Stomach (tissue), 9 donors: ENCODE measurements around the gene SEC62. TPM values are rescaled to one million over a fixed set of nuclear protein-coding genes. Genes with fewer than 3 reads are reported as not detected.

Source experiments
- DNase-seq, 2 donors: peaks; one replicate each; pipeline versions ENCODE4 v3.0.0 to v3.0.0-alpha.2; 2013 to 2019
- H3K27ac ChIP-seq, 5 donors: fragments of 200-600 bp in 4 of 5; sonication (generic) in 4 of 5; one replicate each; pipeline ENCODE4 v1.5.1; 2013 to 2019; ENCODE audit warnings: mild to moderate bottlenecking in 1 of 5, moderate library complexity in 1 of 5
- H3K27me3 ChIP-seq, 3 donors: fragments of 200-600 bp; sonication (generic); one replicate each; pipeline ENCODE4 v1.5.1; 2017 to 2019; ENCODE audit warnings: mixed run types in 1 of 3
- H3K36me3 ChIP-seq, 4 donors: fragments of 200-600 bp; sonication (generic); 1 replicate in 3 of 4; 2 replicates in 1 of 4; pipeline ENCODE4 v1.5.1; 2016 to 2019
- H3K4me1 ChIP-seq, 4 donors: fragments of 200-600 bp; sonication (generic); one replicate each; pipeline ENCODE4 v1.5.1; 2016 to 2019
- H3K4me3 ChIP-seq, 4 donors: fragments of 200-600 bp; sonication (generic) in 3 of 4; one replicate each; pipeline ENCODE4 v1.5.1; 2016 to 2019; ENCODE audit warnings: mild to moderate bottlenecking in 1 of 4
- H3K9me3 ChIP-seq, 4 donors: fragments of 200-600 bp; sonication (generic); one replicate each; pipeline ENCODE4 v1.5.1; 2016 to 2019
- EP300 ChIP-seq: sonication (generic); formaldehyde crosslinking; IDR thresholded peaks from one replicate; pipeline ENCODE4 v1.6.1; 2017; ENCODE audit warnings: antibody characterized with exemption
- POLR2A ChIP-seq, 4 donors: fragments of 450-650 bp; IDR thresholded peaks; one replicate each; pipeline ENCODE4 v1.6.1; 2016; ENCODE audit warnings: antibody characterized with exemption in 4 of 4, control low read depth in 2 of 4, mild to moderate bottlenecking in 1 of 4, moderate library complexity in 1 of 4
- POLR2AphosphoS5 ChIP-seq, 3 donors: sonication (generic); formaldehyde crosslinking; IDR thresholded peaks; one replicate each; pipeline ENCODE4 v1.6.1; 2016; ENCODE audit warnings: antibody characterized with exemption in 3 of 3
- WGBS, 5 donors: extraction: QIAGEN DNeasy Blood & Tissue Kit in 3 of 5; methylation state at CpG; one replicate each; pipeline versions ENCODE4 v1.1.5 to v1.1.7; 2013 to 2018; 5-methylcytosine and 5-hydroxymethylcytosine counted together
- intact Hi-C: fragments of 100-400 bp; cut with DNase I; formaldehyde crosslinking; loops from one replicate; pipeline ENCODE4 v1.15.1; 2023; ENCODE audit warnings: low total_unique reads
- polyA plus RNA-seq, 3 donors: library from polyadenylated mRNA; stranded (reverse); fragments of 200-250 nt; gene quantifications; one replicate each; pipeline ENCODE4 v1.2.3, GENCODE V29; 2013
- total RNA-seq, 5 donors: library from RNA; depleted of rRNA; stranded (reverse); fragments of >200 nt; gene quantifications; one replicate each; pipeline versions ENCODE4 v1.1.0 to v1.2.3, GENCODE V29; 2014 to 2016
- TF ChIP-seq, protein P1 (sequence below), 7 experiments: fragments of 450-650 bp in 4 of 7; fragments of 200-600 bp in 3 of 7; sonication (generic) in 3 of 7; IDR thresholded peaks; one replicate each; pipeline ENCODE4 v1.5.1; 2016 to 2019; ENCODE audit warnings: antibody characterized with exemption in 7 of 7, control low read depth in 2 of 7, mild to moderate bottlenecking in 1 of 7
- donor health status: healthy with polysubstance abuse.
- donor health status: Bipolar disorder and iron deficiency.
- donor health status: healthy.

Gene SEC62
- total and polyA plus RNA-seq, 8 donors = 12.1 to 239 (median 51.1) TPM

DNA sequence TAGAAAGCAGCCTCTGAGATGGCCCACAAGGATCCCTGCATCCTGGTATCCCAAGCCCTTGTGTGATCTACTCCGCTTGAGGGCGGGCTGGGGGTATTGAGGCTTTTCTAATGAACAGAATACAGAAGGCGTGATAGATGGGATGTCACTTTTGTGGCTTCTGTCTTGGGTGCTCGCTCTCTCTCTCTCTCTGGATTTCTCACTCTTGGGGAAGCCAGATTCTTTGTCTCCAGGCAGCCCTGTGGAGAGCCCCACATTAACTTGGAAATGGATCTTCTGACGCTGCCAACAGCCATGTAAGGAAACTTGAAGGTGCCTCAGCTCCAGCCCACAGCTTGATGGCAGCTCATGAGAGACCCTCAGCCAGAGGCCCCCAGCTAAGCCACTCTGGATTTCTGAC, 26.9 kb upstream of the SEC62 start:
- Histone ChIP-seq H3K27me3 (no peaks in the 10 kb centered on the region), H3K9me3 (no peaks in the 10 kb centered on the region), H3K27ac (no peak overlapping the region), H3K4me3 (no peak overlapping the region), H3K4me1 (peaks cover 0 to under 1% (median 0%) of the 10 kb centered on the region in 4 donors), H3K36me3 (no peaks in the 10 kb centered on the region)
- no peak for TF ChIP-seq EP300
- TF ChIP-seq POLR2A (IDR thresholded peaks at IDR 0.05) = no peak
- no peak for TF ChIP-seq POLR2AphosphoS5 (IDR thresholded peaks at IDR 0.05)
- TF ChIP-seq, protein P1, sequence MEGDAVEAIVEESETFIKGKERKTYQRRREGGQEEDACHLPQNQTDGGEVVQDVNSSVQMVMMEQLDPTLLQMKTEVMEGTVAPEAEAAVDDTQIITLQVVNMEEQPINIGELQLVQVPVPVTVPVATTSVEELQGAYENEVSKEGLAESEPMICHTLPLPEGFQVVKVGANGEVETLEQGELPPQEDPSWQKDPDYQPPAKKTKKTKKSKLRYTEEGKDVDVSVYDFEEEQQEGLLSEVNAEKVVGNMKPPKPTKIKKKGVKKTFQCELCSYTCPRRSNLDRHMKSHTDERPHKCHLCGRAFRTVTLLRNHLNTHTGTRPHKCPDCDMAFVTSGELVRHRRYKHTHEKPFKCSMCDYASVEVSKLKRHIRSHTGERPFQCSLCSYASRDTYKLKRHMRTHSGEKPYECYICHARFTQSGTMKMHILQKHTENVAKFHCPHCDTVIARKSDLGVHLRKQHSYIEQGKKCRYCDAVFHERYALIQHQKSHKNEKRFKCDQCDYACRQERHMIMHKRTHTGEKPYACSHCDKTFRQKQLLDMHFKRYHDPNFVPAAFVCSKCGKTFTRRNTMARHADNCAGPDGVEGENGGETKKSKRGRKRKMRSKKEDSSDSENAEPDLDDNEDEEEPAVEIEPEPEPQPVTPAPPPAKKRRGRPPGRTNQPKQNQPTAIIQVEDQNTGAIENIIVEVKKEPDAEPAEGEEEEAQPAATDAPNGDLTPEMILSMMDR (IDR thresholded peaks at IDR 0.05) = no peak
- WGBS, 5 donors = 80 to 91% (median 90%) methylated on average over 5 of the region's 5 CpGs
- no peak for DNase-seq
- intact Hi-C loops = no loop called here

DNA sequence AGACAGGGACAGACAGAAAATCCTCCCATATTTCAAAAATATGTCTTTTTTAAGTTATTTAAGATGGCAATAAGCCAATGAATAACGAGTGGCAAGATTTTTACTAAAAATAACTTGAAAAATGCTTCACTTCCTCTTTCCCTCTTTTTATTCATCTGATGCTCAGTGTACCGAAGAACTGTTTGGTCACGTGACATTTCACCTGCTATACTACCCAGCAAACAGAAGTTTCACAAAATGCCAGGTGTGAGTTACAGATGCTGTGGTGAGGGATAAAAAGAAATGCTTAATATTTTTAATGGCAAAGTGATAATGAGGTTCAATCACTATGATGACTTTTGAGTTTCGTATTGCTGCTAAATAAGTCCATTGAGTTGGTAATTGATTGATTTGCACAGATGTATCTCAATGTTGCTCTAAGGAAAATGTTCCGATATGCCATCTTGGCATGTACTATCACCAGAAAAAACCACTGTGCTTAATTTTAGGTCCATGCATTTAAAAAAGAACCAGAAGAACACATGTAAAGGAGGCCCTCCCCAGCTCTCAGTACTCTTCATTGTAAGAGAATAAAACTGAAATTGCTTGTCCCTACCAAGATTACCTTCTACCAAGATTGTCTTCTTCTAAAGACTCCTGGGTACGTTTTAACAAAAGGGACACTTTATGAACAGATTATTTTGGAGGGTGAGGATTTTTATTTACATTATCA, 26.0 kb upstream of the SEC62 start:
- Histone ChIP-seq H3K4me3 (no peak overlapping the region), H3K4me1 (peaks cover 0 to 8% (median 0%) of the 10 kb centered on the region in 4 donors), H3K27me3 (no peaks in the 10 kb centered on the region), H3K27ac (peak overlapping the region in 1 of 5 donors; percentile 16), H3K9me3 (no peaks in the 10 kb centered on the region), H3K36me3 (no peaks in the 10 kb centered on the region)
- intact Hi-C loops = no loop called here
- peak in 1 of 2 donors; percentile 19 for DNase-seq
- TF ChIP-seq EP300 (no peak), POLR2AphosphoS5 (IDR thresholded peaks at IDR 0.05) (no peak), POLR2A (IDR thresholded peaks at IDR 0.05) (no peak)
- TF ChIP-seq, protein P1 (IDR thresholded peaks at IDR 0.05) = no peak
- WGBS, 5 donors = 60 to 65% (median 63%) methylated on average over 6 of the region's 6 CpGs

DNA sequence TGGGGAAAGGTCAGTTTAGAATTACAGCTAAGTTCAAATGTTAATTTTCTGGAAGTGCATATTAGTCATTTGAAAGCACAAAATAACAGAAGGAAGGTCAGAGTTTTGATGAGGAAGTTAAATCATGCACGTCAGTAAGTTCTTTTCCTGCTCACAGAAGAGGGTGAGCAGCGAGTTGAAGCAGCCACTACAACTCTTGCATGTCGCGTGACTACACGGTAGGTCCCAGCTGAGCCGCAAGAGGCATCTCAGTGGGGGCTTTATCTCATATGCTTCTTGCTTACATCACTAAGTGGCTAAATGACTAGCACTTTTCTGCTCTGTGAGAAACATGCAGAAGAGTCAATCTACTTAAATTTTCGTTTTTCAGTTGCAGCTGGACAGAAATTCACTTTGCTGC, 21.3 kb upstream of the SEC62 start:
- Histone ChIP-seq H3K4me3 (no peak overlapping the region), H3K27ac (peak overlapping the region in 2 of 5 donors; percentile 46 to 47), H3K36me3 (no peaks in the 10 kb centered on the region), H3K9me3 (no peaks in the 10 kb centered on the region), H3K27me3 (no peaks in the 10 kb centered on the region), H3K4me1 (peaks cover 9 to 37% (median 15%) of the 10 kb centered on the region in 4 donors)
- intact Hi-C loops = no loop called here
- peak; percentile 39 to 63 for DNase-seq
- 36 to 53% (median 42%) methylated on average over 7 of the region's 7 CpGs for WGBS, 5 donors
- TF ChIP-seq EP300 (no peak), POLR2A (IDR thresholded peaks at IDR 0.05) (no peak)

DNA sequence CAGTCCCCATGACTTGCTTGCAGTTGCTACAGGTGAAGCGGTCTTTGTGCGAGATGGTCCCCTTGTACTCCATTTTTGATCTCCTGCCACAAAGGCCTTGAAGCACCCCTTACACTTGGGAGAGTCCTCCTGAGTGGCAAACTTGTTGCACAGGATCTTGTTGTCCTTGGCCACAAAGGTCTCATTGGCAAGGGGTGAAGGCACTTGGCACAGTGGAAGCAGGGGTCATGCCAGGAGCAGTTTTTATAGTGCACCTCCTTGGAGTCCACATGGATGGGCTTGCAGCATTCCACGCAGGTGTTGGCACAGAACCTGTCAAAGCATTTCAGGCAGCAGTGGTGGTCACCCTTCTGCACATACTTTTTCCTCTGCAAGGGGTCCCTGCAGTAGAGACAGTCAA, 20.3 kb upstream of the SEC62 start:
- intact Hi-C loops = no loop called here
- Histone ChIP-seq H3K27ac (no peak overlapping the region), H3K9me3 (no peaks in the 10 kb centered on the region), H3K36me3 (no peaks in the 10 kb centered on the region), H3K4me3 (no peak overlapping the region), H3K4me1 (peaks cover 9 to 37% (median 15%) of the 10 kb centered on the region in 4 donors), H3K27me3 (no peaks in the 10 kb centered on the region)
- 79 to 95% (median 84%) methylated on average over 3 of the region's 3 CpGs for WGBS, 5 donors
- TF ChIP-seq, protein P1 (IDR thresholded peaks at IDR 0.05) = no peak
- TF ChIP-seq EP300 = no peak
- no peak for TF ChIP-seq POLR2AphosphoS5 (IDR thresholded peaks at IDR 0.05)
- TF ChIP-seq POLR2A (IDR thresholded peaks at IDR 0.05) = no peak
- DNase-seq = no peak
